Right ventricle myocardium superior (tissue), 1 donor: ENCODE measurements around the gene ABCA7. TPM values are rescaled to one million over a fixed set of nuclear protein-coding genes. Genes with fewer than 3 reads are reported as not detected.
A peak's percentile ranks its signal among the peaks of the same experiment; 100 is the strongest.

ENCODE experiments used
- ATAC-seq: fragments of 200-7000 bp; cut with Tn5 transposase; one replicate; pipeline ENCODE4 v1.9.1; 2020; ENCODE audit warnings: mild to moderate bottlenecking; ENCODE audit not compliant: poor library complexity
- DNase-seq: peaks from one replicate; pipeline ENCODE4 v3.0.0-alpha.2; 2020
- intact Hi-C: fragments of 100-400 bp; cut with DNase I; formaldehyde crosslinking; loops from one replicate; pipeline ENCODE4 v1.11.2; 2022
- total RNA-seq: library from RNA; stranded (reverse); fragmentation: NEBNext Ultra II Directional; extraction: Animal tissue kit (Norgen Biotek cat#: 25700); gene quantifications from one replicate; pipeline ENCODE4 v1.2.1, GENCODE V29; 2021
- donor health status: DM: no; HTN: yes; CAD: no; lungs with severe emphysema.

Gene ABCA7
- total RNA-seq, 1 donor from 2014 or later: 5.2 TPM

- no peak for DNase-seq
- ATAC-seq: no peak
- intact Hi-C loops: no loop called here
These were observed 39.0 kb upstream of the ABCA7 start for GRCh38 chr19:1000591-1001537.

- peak; percentile 81 for DNase-seq
- peak; percentile 78 for ATAC-seq
- intact Hi-C loops: no loop called here
These were observed 38.3 kb upstream of the ABCA7 start for GRCh38 chr19:1001538-1002166.

- ATAC-seq: no peak
- intact Hi-C loops: no loop called here
- DNase-seq: no peak
These were observed 37.3 kb upstream of the ABCA7 start for GRCh38 chr19:1002600-1002999.

- ATAC-seq (no peak), DNase-seq (no peak)
- intact Hi-C loops: no loop called here
These were observed 36.6 kb upstream of the ABCA7 start for GRCh38 chr19:1003283-1003682.

GRCh38 chr19:1004204-1004802, 35.6 kb upstream of the ABCA7 start:
- no peak for ATAC-seq
- DNase-seq: no peak
- intact Hi-C loops: no loop called here

GRCh38 chr19:1004803-1005664, 34.9 kb upstream of the ABCA7 start:
- ATAC-seq: no peak
- intact Hi-C loops: no loop called here
- DNase-seq: no peak

GRCh38 chr19:1006711-1007398, 33.1 kb upstream of the ABCA7 start:
- no peak for DNase-seq

GRCh38 chr19:1007399-1008251, 32.3 kb upstream of the ABCA7 start:
- ATAC-seq: no peak
- DNase-seq: no peak
- intact Hi-C loops: no loop called here

More at GRCh38 chr19:1006711-1007398, 33.1 kb upstream of the ABCA7 start:
- intact Hi-C loops: no loop called here
- no peak for ATAC-seq

GRCh38 chr19:1008268-1009040, 31.5 kb upstream of the ABCA7 start:
- intact Hi-C loops: no loop called here
- no peak for ATAC-seq
- DNase-seq: no peak

GRCh38 chr19:1009041-1009980, 30.6 kb upstream of the ABCA7 start:
- DNase-seq: no peak
- ATAC-seq: peak; percentile 22
- intact Hi-C loops: no loop called here

GRCh38 chr19:1009981-1010538, 29.8 kb upstream of the ABCA7 start:
- peak; percentile 6 for ATAC-seq
- DNase-seq: no peak
- intact Hi-C loops: no loop called here

- intact Hi-C loops: no loop called here
- no peak for ATAC-seq
- no peak for DNase-seq
These were observed 29.1 kb upstream of the ABCA7 start for GRCh38 chr19:1010586-1011510.

GRCh38 chr19:1011831-1012333, 28.0 kb upstream of the ABCA7 start:
- intact Hi-C loops: no loop called here
- DNase-seq: no peak
- no peak for ATAC-seq

GRCh38 chr19:1012334-1012733, 27.6 kb upstream of the ABCA7 start:
- DNase-seq: no peak
- intact Hi-C loops: no loop called here

More at GRCh38 chr19:1012334-1012733, 27.6 kb upstream of the ABCA7 start:
- ATAC-seq: no peak
